SK-N-SH treated with all-trans-retinoic acid at 6 μM for 48 hours (cell line): ENCODE results near the gene C16orf54.
"Not testable (repeated sequence)": the region's sequence is repeated elsewhere in the genome, so short reads cannot be mapped to it uniquely, and the experiment has no call there.

Source experiments
- ATAC-seq: fragments of 200-7000 bp; cut with Tn5 transposase; 3 replicates; pipeline ENCODE4 v1.9.1; 2020; ENCODE audit warnings: mild to moderate bottlenecking, moderate library complexity
- BACH2 ChIP-seq: fragments of 250-450 bp; sonication (Bioruptor Pico); IDR thresholded peaks from 2 replicates; pipeline ENCODE4 v1.9.0; 2021; ENCODE audit warnings: mild to moderate bottlenecking, borderline replicate concordance
- CREB5 ChIP-seq: fragments of 250-450 bp; sonication (Bioruptor Pico); IDR thresholded peaks from 2 replicates; pipeline ENCODE4 v1.5.1; 2020; ENCODE audit warnings: low read depth, mild to moderate bottlenecking, moderate library complexity
- CSDC2 ChIP-seq: fragments of 250-450 bp; sonication (Bioruptor Pico); IDR thresholded peaks from 2 replicates; pipeline ENCODE4 v1.5.0; 2020; ENCODE audit warnings: mild to moderate bottlenecking, moderate library complexity
- CSRNP3 ChIP-seq: fragments of 250-450 bp; sonication (Bioruptor Pico); IDR thresholded peaks from 2 replicates; pipeline ENCODE4 v1.5.1; 2021; ENCODE audit warnings: mild to moderate bottlenecking, moderate library complexity
- ESRRG ChIP-seq: fragments of 250-450 bp; sonication (Bioruptor Pico); IDR thresholded peaks from 2 replicates; pipeline ENCODE4 v1.6.1; 2021; ENCODE audit warnings: mild to moderate bottlenecking
- ISL1 ChIP-seq: fragments of 250-450 bp; sonication (Bioruptor Pico); IDR thresholded peaks from 2 replicates; pipeline ENCODE4 v2.1.2; 2022; ENCODE audit warnings: mild to moderate bottlenecking, moderate library complexity
- OSR1 ChIP-seq: fragments of 250-450 bp; sonication (Bioruptor Pico); IDR thresholded peaks from 2 replicates; pipeline ENCODE4 v1.8.0; 2022; ENCODE audit warnings: moderate library complexity, mild to moderate bottlenecking, inconsistent platforms
- POU6F1 ChIP-seq: fragments of 250-450 bp; sonication (Bioruptor Pico); IDR thresholded peaks from 2 replicates; pipeline ENCODE4 v1.8.0; 2021; ENCODE audit warnings: low read depth, mild to moderate bottlenecking, moderate library complexity, borderline replicate concordance
- RARB ChIP-seq: fragments of 250-450 bp; sonication (Bioruptor Pico); IDR thresholded peaks from 2 replicates; pipeline ENCODE4 v1.8.0; 2021; ENCODE audit warnings: mild to moderate bottlenecking, moderate library complexity
- SNAI2 ChIP-seq: fragments of 250-450 bp; sonication (Bioruptor Pico); IDR thresholded peaks from 2 replicates; pipeline ENCODE4 v1.5.0; 2020; ENCODE audit warnings: mild to moderate bottlenecking, moderate library complexity
- TOX ChIP-seq: fragments of 250-450 bp; sonication (Bioruptor Pico); IDR thresholded peaks from 2 replicates; pipeline ENCODE4 v1.8.0; 2021; ENCODE audit warnings: mild to moderate bottlenecking, moderate library complexity, borderline replicate concordance
- TSHZ2 ChIP-seq: fragments of 250-450 bp; sonication (Bioruptor Pico); IDR thresholded peaks from 2 replicates; pipeline ENCODE4 v1.5.0; 2020; ENCODE audit warnings: mild to moderate bottlenecking, moderate library complexity
- ZC3H10 ChIP-seq: fragments of 250-450 bp; sonication (Bioruptor Pico); IDR thresholded peaks from 2 replicates; pipeline ENCODE4 v1.5.1; 2021; ENCODE audit warnings: mild to moderate bottlenecking, moderate library complexity
- ZNF565 ChIP-seq: fragments of 450-650 bp; formaldehyde crosslinking; conservative IDR thresholded peaks from 2 replicates; pipeline ENCODE4 v1.5.0; 2020; ENCODE audit warnings: low read depth, mild to moderate bottlenecking, moderate library complexity
- ZNF70 ChIP-seq: fragments of 450-650 bp; formaldehyde crosslinking; IDR thresholded peaks from 2 replicates; pipeline ENCODE4 v1.5.0; 2020; ENCODE audit warnings: mild to moderate bottlenecking, moderate library complexity

The C16orf54 gene

GRCh38 chr16:29753516-29753915, 7.7 kb upstream of the C16orf54 start (continued):
- TF ChIP-seq ZNF565 (CRISPR knock-in tag) (no peak), ZC3H10 (no peak)

GRCh38 chr16:29748760-29749149, 3.0 kb upstream of the C16orf54 start:
- ATAC-seq = not testable (repeated sequence)

GRCh38 chr16:29747947-29748759, 2.4 kb upstream of the C16orf54 start:
- no peak for ATAC-seq
- TF ChIP-seq CSDC2 (no peak), POU6F1 (CRISPR knock-in tag) (no peak), RARB (CRISPR knock-in tag) (no peak), BACH2 (CRISPR knock-in tag) (no peak), CSRNP3 (CRISPR knock-in tag) (no peak)

GRCh38 chr16:29746518-29746917, 728 bp upstream of the C16orf54 start:
- not testable (repeated sequence) for ATAC-seq

- ATAC-seq = no peak
- TF ChIP-seq CSRNP3 (CRISPR knock-in tag) (no peak), CSDC2 (no peak), TSHZ2 (no peak), ISL1 (CRISPR knock-in tag) (no peak), ZC3H10 (no peak), SNAI2 (CRISPR knock-in tag) (no peak), OSR1 (CRISPR knock-in tag) (no peak), TOX (CRISPR knock-in tag) (no peak), ZNF70 (CRISPR knock-in tag) (no peak), POU6F1 (CRISPR knock-in tag) (no peak), CREB5 (CRISPR knock-in tag) (no peak), ESRRG (CRISPR knock-in tag) (no peak)
- TF ChIP-seq, all 23 proteins: peak for 0
These were observed 503 bp downstream of the C16orf54 start for GRCh38 chr16:29745121-29745852.
